PC-9 (cell line): ENCODE results near the gene GAPDHS. TPM values are rescaled to one million over a fixed set of nuclear protein-coding genes. Genes with fewer than 3 reads are reported as not detected.

ENCODE experiments used
- BruUV-seq: library from RNA; stranded (reverse); fragments of 400-500 nt; replicated peaks from 2 replicates; lab custom pipeline; 2021; lab: Mats Ljungman, UMichigan
- CTCF ChIA-PET: fragments of 300-600 bp; sonication (Branson Sonifier 250); formaldehyde crosslinking; loops from one replicate; lab custom pipeline; 2022; ENCODE audit warnings: antibody characterized with exemption; lab: Charles Lee
- POLR2A ChIA-PET: fragments of 300-600 bp; sonication (Branson Sonifier 250); formaldehyde crosslinking; loops from one replicate; lab custom pipeline; 2022; ENCODE audit warnings: antibody characterized with exemption; ENCODE audit not compliant: unreplicated experiment; lab: Charles Lee
- DNase-seq, 2 experiments: peaks; one replicate each; pipeline versions ENCODE4 v3.0.0 to v3.0.0-alpha.2; 2015 to 2022; ENCODE audit warnings: mixed read lengths in 1 of 2
- H2AFZ ChIP-seq: fragments of 200-600 bp; sonication (generic); 2 replicates; pipeline ENCODE4 v1.8.1; 2017; ENCODE audit warnings: antibody characterized with exemption
- H3F3A ChIP-seq: fragments of 200-600 bp; sonication (generic); 2 replicates; pipeline ENCODE4 v1.8.1; 2017; ENCODE audit warnings: antibody characterized with exemption, mild to moderate bottlenecking, low read depth; ENCODE audit not compliant: insufficient read depth
- H3K27ac ChIP-seq: fragments of 200-600 bp; sonication (generic); 2 replicates; pipeline ENCODE4 v1.6.1; 2016; ENCODE audit warnings: mixed run types
- H3K27me3 ChIP-seq: fragments of 200-600 bp; sonication (generic); 2 replicates; pipeline ENCODE4 v1.6.1; 2016; ENCODE audit warnings: low read depth, mixed run types; ENCODE audit not compliant: insufficient read depth
- H3K36me3 ChIP-seq: fragments of 200-600 bp; sonication (generic); 2 replicates; pipeline ENCODE4 v1.6.1; 2016; ENCODE audit warnings: low read depth, mixed run types
- H3K4me1 ChIP-seq: fragments of 200-600 bp; sonication (generic); replicated peaks from 2 replicates; pipeline ENCODE4 v1.6.1; 2016; ENCODE audit warnings: mixed run types; ENCODE audit not compliant: insufficient read depth
- H3K4me2 ChIP-seq: fragments of 200-600 bp; sonication (generic); 2 replicates; pipeline ENCODE4 v1.6.1; 2017; ENCODE audit warnings: mixed run types
- H3K4me3 ChIP-seq: fragments of 200-600 bp; sonication (generic); 2 replicates; pipeline ENCODE4 v1.6.1; 2016; ENCODE audit warnings: mixed run types
- H3K79me2 ChIP-seq: fragments of 200-600 bp; sonication (generic); 2 replicates; pipeline ENCODE4 v1.6.1; 2017; ENCODE audit warnings: low read depth, mixed run types
- H3K9me2 ChIP-seq: fragments of 200-600 bp; sonication (generic); 2 replicates; pipeline ENCODE4 v1.8.1; 2017; ENCODE audit warnings: mild to moderate bottlenecking; ENCODE audit not compliant: insufficient read depth
- H3K9me3 ChIP-seq: fragments of 200-600 bp; sonication (generic); 2 replicates; pipeline ENCODE4 v1.8.1; 2016; ENCODE audit warnings: low read depth; ENCODE audit not compliant: insufficient read depth
- H4K20me1 ChIP-seq: fragments of 200-600 bp; sonication (generic); 2 replicates; pipeline ENCODE4 v1.8.1; 2017; ENCODE audit not compliant: insufficient read depth
- EZH2 ChIP-seq: fragments of 200-600 bp; sonication (generic); IDR thresholded peaks from 2 replicates; pipeline ENCODE4 v1.8.0; 2017; ENCODE audit warnings: antibody characterized with exemption, low read depth
- intact Hi-C: fragments of 100-400 bp; cut with micrococcal nuclease; formaldehyde crosslinking; loops from one replicate; pipeline ENCODE4 v1.10.0; 2022; ENCODE audit not compliant: unreplicated experiment
- total RNA-seq: library from RNA; stranded (reverse); gene quantifications from 2 replicates; pipeline ENCODE4 v1.2.3, GENCODE V29; 2021
- TF ChIP-seq, protein P1 (sequence below): fragments of 200-600 bp; sonication (generic); conservative IDR thresholded peaks from 2 replicates; pipeline ENCODE4 v1.6.1; 2017; ENCODE audit warnings: mixed run types, antibody characterized with exemption, mild to moderate bottlenecking, moderate library complexity

Gene GAPDHS
- total RNA-seq, 1 experiment from 2014 or later: not detected

DNA sequence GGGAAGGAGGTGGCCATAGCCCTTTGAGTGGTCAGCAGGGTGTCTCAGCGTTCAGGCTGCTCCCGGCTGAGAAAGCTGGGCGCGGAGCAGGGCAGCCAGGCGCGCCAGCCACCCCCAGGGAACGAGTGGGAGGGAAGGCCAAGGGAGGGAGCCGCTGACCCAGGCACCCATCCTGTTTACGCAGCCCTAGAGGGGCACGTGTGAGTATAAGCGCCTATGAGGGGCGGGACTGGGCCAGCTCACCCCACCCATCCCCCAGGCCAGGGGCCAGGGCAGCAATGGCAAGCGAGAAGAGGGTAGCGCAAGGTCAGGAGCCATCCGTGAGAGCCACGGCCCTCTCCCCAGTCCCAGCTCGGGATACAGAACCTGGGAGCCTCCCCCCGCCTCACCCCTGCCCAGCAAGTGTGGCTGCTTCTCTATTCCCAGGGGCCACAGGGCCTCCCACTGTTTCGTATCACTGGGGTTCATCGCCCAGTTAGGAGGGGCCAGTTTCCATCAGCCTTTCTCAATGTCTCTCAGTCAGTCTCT lies 18.9 kb upstream of the GAPDHS start:
- peak in 1 of 2 experiments; percentile 29 for DNase-seq
- no peak overlapping the region; the same call in 1 of the 2 replicates for H3K4me3 ChIP-seq
- H3K9me2 ChIP-seq: no peaks in the 10 kb centered on the region
- no peaks in the 10 kb centered on the region for H3K9me3 ChIP-seq
- no peaks in the 10 kb centered on the region for H3K36me3 ChIP-seq
- peaks cover 16% of the 10 kb centered on the region; the same call in 1 of the 2 replicates for H3K4me1 ChIP-seq
- no peaks in the 10 kb centered on the region; the same call in 1 of the 2 replicates for H3K79me2 ChIP-seq
- H3K27me3 ChIP-seq: no peaks in the 10 kb centered on the region
- no peak for TF ChIP-seq EZH2
- TF ChIP-seq, protein P1, sequence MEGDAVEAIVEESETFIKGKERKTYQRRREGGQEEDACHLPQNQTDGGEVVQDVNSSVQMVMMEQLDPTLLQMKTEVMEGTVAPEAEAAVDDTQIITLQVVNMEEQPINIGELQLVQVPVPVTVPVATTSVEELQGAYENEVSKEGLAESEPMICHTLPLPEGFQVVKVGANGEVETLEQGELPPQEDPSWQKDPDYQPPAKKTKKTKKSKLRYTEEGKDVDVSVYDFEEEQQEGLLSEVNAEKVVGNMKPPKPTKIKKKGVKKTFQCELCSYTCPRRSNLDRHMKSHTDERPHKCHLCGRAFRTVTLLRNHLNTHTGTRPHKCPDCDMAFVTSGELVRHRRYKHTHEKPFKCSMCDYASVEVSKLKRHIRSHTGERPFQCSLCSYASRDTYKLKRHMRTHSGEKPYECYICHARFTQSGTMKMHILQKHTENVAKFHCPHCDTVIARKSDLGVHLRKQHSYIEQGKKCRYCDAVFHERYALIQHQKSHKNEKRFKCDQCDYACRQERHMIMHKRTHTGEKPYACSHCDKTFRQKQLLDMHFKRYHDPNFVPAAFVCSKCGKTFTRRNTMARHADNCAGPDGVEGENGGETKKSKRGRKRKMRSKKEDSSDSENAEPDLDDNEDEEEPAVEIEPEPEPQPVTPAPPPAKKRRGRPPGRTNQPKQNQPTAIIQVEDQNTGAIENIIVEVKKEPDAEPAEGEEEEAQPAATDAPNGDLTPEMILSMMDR: no peak
- BruUV-seq: no TSS peak
- intact Hi-C loops: loop anchor here (5.0 kb wide), 1 partner anchor 178 kb away; no protein-coding TSS in a partner anchor
- H3K4me2 ChIP-seq: peak overlapping the region; percentile 63
- peak overlapping the region; percentile 42; the same call in 1 of the 2 replicates for H3K27ac ChIP-seq
- H2AFZ ChIP-seq: peak overlapping the region; percentile 70
- ChIA-PET POLR2A (no interaction called here), CTCF (no interaction called here)
- H3F3A ChIP-seq: peaks cover 9% of the 10 kb centered on the region; the same call in 1 of the 2 replicates
- no peaks in the 10 kb centered on the region for H4K20me1 ChIP-seq

DNA sequence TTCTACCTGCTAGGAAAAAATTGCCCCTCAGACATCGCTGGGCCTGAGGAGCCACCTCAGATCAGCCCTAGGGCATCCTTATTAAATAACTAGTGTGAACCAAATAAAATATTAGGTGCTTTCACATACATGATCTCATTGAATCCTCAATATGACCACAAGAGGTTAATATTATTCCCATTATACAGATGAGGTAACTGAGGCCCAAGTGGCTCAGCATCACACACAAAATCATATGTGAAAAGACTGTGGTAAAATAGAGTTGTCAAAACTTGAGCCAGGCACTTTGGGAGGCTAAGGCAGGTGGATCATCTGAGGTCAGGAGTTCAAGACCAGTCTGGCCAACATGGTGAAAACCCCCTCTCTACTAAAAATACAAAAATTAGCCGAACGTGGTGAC lies 16.9 kb upstream of the GAPDHS start:
- Histone ChIP-seq H3K4me1 (peaks cover 12% of the 10 kb centered on the region; the same call in 1 of the 2 replicates), H3K4me2 (no peak overlapping the region), H3K4me3 (no peak overlapping the region), H2AFZ (no peak overlapping the region), H3K27me3 (no peaks in the 10 kb centered on the region), H3F3A (no peaks in the 10 kb centered on the region), H3K9me3 (no peaks in the 10 kb centered on the region), H3K79me2 (no peaks in the 10 kb centered on the region), H3K36me3 (no peaks in the 10 kb centered on the region), H3K9me2 (no peaks in the 10 kb centered on the region), H3K27ac (no peak overlapping the region), H4K20me1 (no peaks in the 10 kb centered on the region)
- ChIA-PET CTCF (no interaction called here), POLR2A (no interaction called here)
- intact Hi-C loops: no loop called here
- TF ChIP-seq EZH2: no peak
- TF ChIP-seq, protein P1: no peak
- no peak for DNase-seq
- BruUV-seq: no TSS peak

DNA sequence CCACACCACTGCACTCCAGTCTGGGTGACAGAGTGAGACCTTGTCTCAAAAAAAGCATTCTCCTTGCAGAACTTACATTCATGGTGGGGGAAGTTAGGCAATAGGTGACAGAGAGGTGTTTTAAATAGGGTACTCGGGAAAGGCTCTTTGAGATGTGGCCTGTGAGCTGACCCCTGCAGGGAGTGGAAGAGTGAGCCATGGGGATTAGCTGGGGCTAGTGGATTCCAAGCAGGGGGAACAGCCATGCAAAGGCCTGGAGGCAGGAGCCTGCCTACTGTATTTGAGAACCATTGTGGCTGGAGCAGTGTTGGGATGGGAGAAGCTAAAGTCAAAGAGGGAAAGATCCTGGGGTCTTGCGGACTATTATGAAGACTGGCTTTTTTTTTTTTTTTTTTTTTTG lies 15.9 kb upstream of the GAPDHS start:
- ChIA-PET CTCF (no interaction called here), POLR2A (interaction anchor here (0.6 kb wide), 1 partner anchor 425 kb away, joined by 18 read pairs; no protein-coding TSS in a partner anchor)
- Histone ChIP-seq H3F3A (no peaks in the 10 kb centered on the region), H3K4me1 (peaks cover 12% of the 10 kb centered on the region; the same call in 1 of the 2 replicates), H3K9me3 (no peaks in the 10 kb centered on the region), H3K79me2 (no peaks in the 10 kb centered on the region), H2AFZ (no peak overlapping the region), H3K9me2 (no peaks in the 10 kb centered on the region), H3K4me3 (no peak overlapping the region), H4K20me1 (no peaks in the 10 kb centered on the region), H3K27me3 (no peaks in the 10 kb centered on the region), H3K36me3 (no peaks in the 10 kb centered on the region), H3K27ac (no peak overlapping the region), H3K4me2 (no peak overlapping the region)
- TF ChIP-seq EZH2: no peak
- TF ChIP-seq, protein P1: no peak
- no TSS peak for BruUV-seq
- intact Hi-C loops: no loop called here
- DNase-seq: no peak
